Testis (tissue), 2 donors: ENCODE results near the gene GABRB1.

Experiments used
- POLR2A ChIP-seq: fragments of 450-650 bp; IDR thresholded peaks from one replicate; pipeline ENCODE4 v1.6.1; 2017; ENCODE audit warnings: antibody characterized with exemption, mild to moderate bottlenecking, moderate library complexity
- TF ChIP-seq, protein P1 (sequence below), 3 experiments: fragments of 450-650 bp in 2 of 3; fragments of 200-600 bp in 1 of 3; sonication (generic) in 1 of 3; IDR thresholded peaks; one replicate each; pipeline ENCODE4 v1.5.1; 2016 to 2019; ENCODE audit warnings: antibody characterized with exemption in 3 of 3, mild to moderate bottlenecking in 2 of 3, moderate library complexity in 1 of 3

DNA sequence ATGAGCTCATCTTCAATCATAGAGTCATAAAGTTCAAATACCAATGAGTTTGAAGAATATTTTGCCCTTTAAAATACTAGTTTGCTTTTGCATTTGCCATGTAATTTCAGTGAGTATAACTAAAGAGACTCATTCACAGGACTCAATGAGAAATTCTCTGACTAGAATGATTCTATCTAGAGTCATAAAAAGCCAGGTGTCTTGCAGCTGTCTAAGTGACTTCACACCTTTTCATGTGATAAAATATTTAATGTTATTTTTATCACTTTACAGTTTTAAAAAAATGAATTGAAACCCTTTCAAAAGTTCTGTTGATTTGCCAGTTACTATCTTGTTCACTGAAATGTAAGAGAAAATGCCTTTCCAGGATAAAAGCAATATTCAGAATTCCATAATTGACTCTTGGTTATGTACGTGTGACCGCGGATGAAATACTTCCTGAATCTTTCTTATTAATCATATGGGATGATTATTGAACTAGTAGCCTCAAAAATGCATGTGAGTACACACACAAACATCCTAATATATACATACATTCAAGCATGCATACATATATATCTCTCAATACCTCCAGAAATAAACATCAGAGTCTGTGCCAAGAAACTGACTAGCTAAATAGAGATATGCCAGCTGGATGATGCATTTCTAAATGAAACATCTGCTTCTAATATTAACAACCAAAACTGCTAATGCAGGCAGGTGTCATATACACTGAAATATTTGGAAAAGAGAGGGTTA is 87.0 kb downstream of the GABRB1 start:
- TF ChIP-seq, protein P1, sequence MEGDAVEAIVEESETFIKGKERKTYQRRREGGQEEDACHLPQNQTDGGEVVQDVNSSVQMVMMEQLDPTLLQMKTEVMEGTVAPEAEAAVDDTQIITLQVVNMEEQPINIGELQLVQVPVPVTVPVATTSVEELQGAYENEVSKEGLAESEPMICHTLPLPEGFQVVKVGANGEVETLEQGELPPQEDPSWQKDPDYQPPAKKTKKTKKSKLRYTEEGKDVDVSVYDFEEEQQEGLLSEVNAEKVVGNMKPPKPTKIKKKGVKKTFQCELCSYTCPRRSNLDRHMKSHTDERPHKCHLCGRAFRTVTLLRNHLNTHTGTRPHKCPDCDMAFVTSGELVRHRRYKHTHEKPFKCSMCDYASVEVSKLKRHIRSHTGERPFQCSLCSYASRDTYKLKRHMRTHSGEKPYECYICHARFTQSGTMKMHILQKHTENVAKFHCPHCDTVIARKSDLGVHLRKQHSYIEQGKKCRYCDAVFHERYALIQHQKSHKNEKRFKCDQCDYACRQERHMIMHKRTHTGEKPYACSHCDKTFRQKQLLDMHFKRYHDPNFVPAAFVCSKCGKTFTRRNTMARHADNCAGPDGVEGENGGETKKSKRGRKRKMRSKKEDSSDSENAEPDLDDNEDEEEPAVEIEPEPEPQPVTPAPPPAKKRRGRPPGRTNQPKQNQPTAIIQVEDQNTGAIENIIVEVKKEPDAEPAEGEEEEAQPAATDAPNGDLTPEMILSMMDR (IDR thresholded peaks at IDR 0.05), result no peak
- TF ChIP-seq POLR2A, result no peak
